HEK293 (cell line): ENCODE measurements around the gene LMF1.

Experiments
- CTCF ChIA-PET: fragments of 350-600 bp; formaldehyde crosslinking; extraction: SDS; loops from one replicate; lab custom pipeline; 2021; ENCODE audit warnings: antibody characterized with exemption; lab: Yijun Ruan, JAX
- POLR2A ChIA-PET: fragments of 300-600 bp; formaldehyde crosslinking; extraction: SDS; loops from one replicate; lab custom pipeline; 2020; ENCODE audit warnings: antibody characterized with exemption, inconsistent platforms; lab: Yijun Ruan, JAX
- H3K27ac ChIP-seq: fragments of 200-500 bp; sonication (Bioruptor generic); 2 replicates; pipeline ENCODE4 v1.5.1; 2014; ENCODE audit warnings: low read depth, low read length, control low read depth, inconsistent platforms; ENCODE audit errors: extremely low read depth
- H3K36me3 ChIP-seq, 2 experiments: fragments of 200-500 bp in 1 of 2; sonication (Bioruptor generic) in 1 of 2; 1 replicate in 1 of 2; 2 replicates in 1 of 2; pipeline ENCODE4 v1.5.1; 2014 to 2017; ENCODE audit warnings: inconsistent platforms in 2 of 2, low read length in 2 of 2; ENCODE audit not compliant: control insufficient read depth in 2 of 2, insufficient read depth in 1 of 2
- H3K4me1 ChIP-seq: fragments of 200-500 bp; sonication (Bioruptor generic); 2 replicates; pipeline ENCODE4 v1.5.1; 2014; ENCODE audit warnings: mild to moderate bottlenecking, low read length, inconsistent platforms; ENCODE audit not compliant: control insufficient read depth, insufficient read depth
- H3K4me3 ChIP-seq: 2 replicates; pipeline ENCODE4 v1.5.1; 2011; ENCODE audit warnings: low read depth, mild to moderate bottlenecking, control low read depth, low read length, moderate library complexity
- H3K9me3 ChIP-seq: fragments of 200-500 bp; sonication (Bioruptor generic); 2 replicates; pipeline ENCODE4 v1.5.1; 2014; ENCODE audit warnings: low read depth, low read length, inconsistent platforms; ENCODE audit not compliant: control insufficient read depth, insufficient read depth
- EGR2 ChIP-seq: fragments of 450-650 bp; formaldehyde crosslinking; IDR thresholded peaks from 2 replicates; pipeline ENCODE4 v1.5.1; 2016; ENCODE audit warnings: low read depth, missing biosample characterization, missing genetic modification characterization
- INSM2 ChIP-seq: fragments of 450-650 bp; formaldehyde crosslinking; IDR thresholded peaks from 2 replicates; pipeline ENCODE4 v1.5.1; 2016; ENCODE audit warnings: missing biosample characterization, missing genetic modification characterization
- ZBTB11 ChIP-seq: fragments of 450-650 bp; formaldehyde crosslinking; conservative IDR thresholded peaks from 2 replicates; pipeline ENCODE4 v1.5.1; 2016; ENCODE audit warnings: low read depth, missing biosample characterization, missing genetic modification characterization
- ZBTB49 ChIP-seq: fragments of 450-650 bp; formaldehyde crosslinking; IDR thresholded peaks from 2 replicates; pipeline ENCODE4 v1.5.1; 2016; ENCODE audit warnings: missing biosample characterization, missing genetic modification characterization, low read depth
- ZFP3 ChIP-seq: fragments of 450-650 bp; formaldehyde crosslinking; IDR thresholded peaks from 2 replicates; pipeline ENCODE4 v1.5.1; 2016; ENCODE audit warnings: low read depth, missing biosample characterization, missing genetic modification characterization
- ZNF16 ChIP-seq: fragments of 450-650 bp; formaldehyde crosslinking; IDR thresholded peaks from 2 replicates; pipeline ENCODE4 v1.5.1; 2016; ENCODE audit warnings: low read depth, missing biosample characterization, missing genetic modification characterization
- ZNF274 ChIP-seq, 2 experiments: fragments of 200-500 bp in 1 of 2; fragments of 450-650 bp in 1 of 2; sonication (Bioruptor generic) in 1 of 2; formaldehyde crosslinking in 1 of 2; IDR thresholded peaks; 2 replicates each; pipeline versions ENCODE4 v1.5.1 to v1.6.1; 2014 to 2016; ENCODE audit warnings: borderline replicate concordance in 1 of 2, inconsistent platforms in 1 of 2, low read length in 1 of 2, missing biosample characterization in 1 of 2, missing genetic modification characterization in 1 of 2
- ZNF280C ChIP-seq: fragments of 450-650 bp; formaldehyde crosslinking; IDR thresholded peaks from 2 replicates; pipeline ENCODE4 v1.5.1; 2016; ENCODE audit warnings: missing biosample characterization, missing genetic modification characterization
- ZNF362 ChIP-seq: fragments of 450-650 bp; formaldehyde crosslinking; IDR thresholded peaks from 2 replicates; pipeline ENCODE4 v1.5.1; 2016; ENCODE audit warnings: missing biosample characterization, missing genetic modification characterization
- ZNF416 ChIP-seq: fragments of 450-650 bp; formaldehyde crosslinking; IDR thresholded peaks from 2 replicates; pipeline ENCODE4 v1.5.1; 2016; ENCODE audit warnings: missing biosample characterization, missing genetic modification characterization
- ZNF488 ChIP-seq: fragments of 450-650 bp; formaldehyde crosslinking; IDR thresholded peaks from 2 replicates; pipeline ENCODE4 v1.5.1; 2016; ENCODE audit warnings: missing biosample characterization, missing genetic modification characterization
- ZNF555 ChIP-seq: fragments of 450-650 bp; formaldehyde crosslinking; conservative IDR thresholded peaks from 2 replicates; pipeline ENCODE4 v1.5.1; 2017; ENCODE audit warnings: missing biosample characterization, mild to moderate bottlenecking, missing genetic modification characterization, inconsistent platforms
- ZNF596 ChIP-seq: fragments of 450-650 bp; IDR thresholded peaks from 2 replicates; pipeline ENCODE4 v1.5.0; 2018; ENCODE audit warnings: missing biosample characterization, mild to moderate bottlenecking, missing genetic modification characterization, moderate library complexity
- ZNF658 ChIP-seq: fragments of 450-650 bp; formaldehyde crosslinking; IDR thresholded peaks from 2 replicates; pipeline ENCODE4; 2016; ENCODE audit warnings: missing biosample characterization, missing genetic modification characterization

The LMF1 gene

GRCh38 chr16:985646-986400 is 15.0 kb upstream of the LMF1 start:
- no peak for TF ChIP-seq ZNF274 (IDR thresholded peaks at IDR 0.05; ENCODE audit: low read length)
- no peak for TF ChIP-seq ZNF274 (tag by site-specific recombination; IDR thresholded peaks at IDR 0.05; ENCODE audit: borderline replicate concordance)
- TF ChIP-seq INSM2 (tag by site-specific recombination): no peak
- no peak for TF ChIP-seq ZNF596
- no peak for TF ChIP-seq EGR2 (tag by site-specific recombination)
- TF ChIP-seq ZFP3 (tag by site-specific recombination): no peak
- no peak for TF ChIP-seq ZNF280C
- no peak for TF ChIP-seq ZNF362
- TF ChIP-seq ZNF416 (tag by site-specific recombination): no peak
- H3K27ac ChIP-seq: no peak overlapping the region
- no peaks in the 10 kb centered on the region for H3K4me1 ChIP-seq
- CTCF ChIA-PET: no interaction called here
- H3K36me3 ChIP-seq: no peaks in the 10 kb centered on the region
- H3K9me3 ChIP-seq: no peaks in the 10 kb centered on the region
- POLR2A ChIA-PET: interaction anchor here (1.1 kb wide), 1 partner anchor 11 kb away, joined by 3 read pairs; no protein-coding TSS in a partner anchor
- no peak overlapping the region for H3K4me3 ChIP-seq

GRCh38 chr16:984736-985636 is 14.2 kb upstream of the LMF1 start:
- Histone ChIP-seq H3K27ac (no peak overlapping the region), H3K4me1 (no peaks in the 10 kb centered on the region), H3K4me3 (no peak overlapping the region), H3K9me3 (no peaks in the 10 kb centered on the region), H3K36me3 (no peaks in the 10 kb centered on the region)
- POLR2A ChIA-PET: interaction anchor here (1.1 to 1.2 kb wide), 2 partner anchors 12 to 13 kb away, joined by 3 to 4 read pairs; no protein-coding TSS in a partner anchor
- no peak for TF ChIP-seq ZBTB11 (tag by site-specific recombination)
- no peak for TF ChIP-seq ZBTB49 (tag by site-specific recombination)
- no peak for TF ChIP-seq ZNF488 (tag by site-specific recombination)
- TF ChIP-seq ZNF16 (tag by site-specific recombination): no peak
- TF ChIP-seq ZNF555 (tag by site-specific recombination): no peak
- TF ChIP-seq ZNF658 (tag by site-specific recombination): no peak
- CTCF ChIA-PET: interaction anchor here (1.4 kb wide), 1 partner anchor 70 kb away, joined by 4 read pairs; no protein-coding TSS in a partner anchor
